DOHH2 (cell line): Measurements from ENCODE around the gene PSMA4.

ENCODE experiments used
- EZH2phosphoT487 ChIP-seq: fragments of 200-600 bp; sonication (generic); IDR thresholded peaks from 2 replicates; pipeline ENCODE4 v1.6.1; 2017; ENCODE audit warnings: borderline replicate concordance, mild to moderate bottlenecking, antibody characterized with exemption, low read length, moderate library complexity, mixed read lengths
- TF ChIP-seq, protein P1 (sequence below): fragments of 200-600 bp; sonication (generic); IDR thresholded peaks from one replicate; pipeline ENCODE4 v1.5.1; 2014; ENCODE audit warnings: antibody characterized with exemption, mild to moderate bottlenecking, low read depth, low read length; ENCODE audit not compliant: poor library complexity, severe bottlenecking

DNA sequence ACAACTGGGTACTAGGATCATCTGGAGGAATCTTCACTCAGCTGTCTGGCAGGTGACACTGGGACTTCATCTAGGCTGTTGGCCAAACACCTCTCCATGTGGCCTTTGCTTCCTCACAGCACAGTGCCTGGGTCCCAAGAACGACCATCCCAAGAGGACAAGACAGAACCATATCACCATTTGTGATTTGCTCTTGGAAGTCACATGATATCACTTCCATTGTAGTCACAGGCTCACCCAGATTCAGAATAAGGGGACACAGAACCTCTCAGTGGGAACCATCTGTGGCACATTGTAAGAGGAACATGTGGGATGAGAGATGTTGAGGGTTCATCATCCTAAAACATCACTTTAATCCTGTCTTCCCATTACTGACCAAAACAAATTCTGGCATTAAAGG lies 1.9 kb upstream of the PSMA4 start:
- TF ChIP-seq, protein P1, sequence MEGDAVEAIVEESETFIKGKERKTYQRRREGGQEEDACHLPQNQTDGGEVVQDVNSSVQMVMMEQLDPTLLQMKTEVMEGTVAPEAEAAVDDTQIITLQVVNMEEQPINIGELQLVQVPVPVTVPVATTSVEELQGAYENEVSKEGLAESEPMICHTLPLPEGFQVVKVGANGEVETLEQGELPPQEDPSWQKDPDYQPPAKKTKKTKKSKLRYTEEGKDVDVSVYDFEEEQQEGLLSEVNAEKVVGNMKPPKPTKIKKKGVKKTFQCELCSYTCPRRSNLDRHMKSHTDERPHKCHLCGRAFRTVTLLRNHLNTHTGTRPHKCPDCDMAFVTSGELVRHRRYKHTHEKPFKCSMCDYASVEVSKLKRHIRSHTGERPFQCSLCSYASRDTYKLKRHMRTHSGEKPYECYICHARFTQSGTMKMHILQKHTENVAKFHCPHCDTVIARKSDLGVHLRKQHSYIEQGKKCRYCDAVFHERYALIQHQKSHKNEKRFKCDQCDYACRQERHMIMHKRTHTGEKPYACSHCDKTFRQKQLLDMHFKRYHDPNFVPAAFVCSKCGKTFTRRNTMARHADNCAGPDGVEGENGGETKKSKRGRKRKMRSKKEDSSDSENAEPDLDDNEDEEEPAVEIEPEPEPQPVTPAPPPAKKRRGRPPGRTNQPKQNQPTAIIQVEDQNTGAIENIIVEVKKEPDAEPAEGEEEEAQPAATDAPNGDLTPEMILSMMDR, result no peak
- no peak for TF ChIP-seq EZH2phosphoT487
